IMR-90 (cell line): ENCODE data around the gene NFAT5.

Experiments
- BHLHE40 ChIP-seq: fragments of 150-350 bp; IDR thresholded peaks from 2 replicates; pipeline ENCODE4 v1.6.1; 2016; ENCODE audit warnings: mild to moderate bottlenecking, low read depth, low read length
- CHD1 ChIP-seq: IDR thresholded peaks from 2 replicates; pipeline ENCODE4 v1.6.1; 2012; ENCODE audit warnings: low read depth, low read length, improper control_type of control experiment
- FOS ChIP-seq: fragments of 150-350 bp; IDR thresholded peaks from 2 replicates; pipeline ENCODE4 v1.6.1; 2016; ENCODE audit warnings: low read depth, low read length
- MAFK ChIP-seq: IDR thresholded peaks from 2 replicates; pipeline ENCODE4 v1.6.1; 2012; ENCODE audit warnings: low read depth, low read length, improper control_type of control experiment
- MAZ ChIP-seq: IDR thresholded peaks from 2 replicates; pipeline ENCODE4 v1.6.1; 2012; ENCODE audit warnings: low read depth, mild to moderate bottlenecking, low read length, improper control_type of control experiment, moderate library complexity, borderline replicate concordance
- MXI1 ChIP-seq: IDR thresholded peaks from 2 replicates; pipeline ENCODE4 v1.6.1; 2012; ENCODE audit warnings: low read depth, mild to moderate bottlenecking, low read length, moderate library complexity, borderline replicate concordance
- NFE2L2 ChIP-seq: fragments of 150-350 bp; IDR thresholded peaks from 2 replicates; pipeline ENCODE4 v1.6.1; 2016; ENCODE audit warnings: low read depth, mild to moderate bottlenecking, low read length
- POLR2A ChIP-seq: IDR thresholded peaks from 2 replicates; pipeline ENCODE4 v1.6.1; 2012; ENCODE audit warnings: mild to moderate bottlenecking, low read depth, low read length
- RAD21 ChIP-seq: IDR thresholded peaks from 2 replicates; pipeline ENCODE4 v1.6.1; 2012; ENCODE audit warnings: low read length, improper control_type of control experiment
- RCOR1 ChIP-seq: IDR thresholded peaks from 2 replicates; pipeline ENCODE4 v1.6.1; 2012; ENCODE audit warnings: mild to moderate bottlenecking, low read length, improper control_type of control experiment; ENCODE audit not compliant: insufficient replicate concordance
- SMC3 ChIP-seq: fragments of 150-350 bp; IDR thresholded peaks from 2 replicates; pipeline ENCODE4 v1.6.1; 2016; ENCODE audit warnings: low read depth, mild to moderate bottlenecking, antibody characterized with exemption, low read length, moderate library complexity
- TF ChIP-seq, protein P1 (sequence below): conservative IDR thresholded peaks from 2 replicates; pipeline ENCODE4 v1.5.1; 2012; ENCODE audit warnings: mild to moderate bottlenecking, low read depth, low read length, improper control_type of control experiment
- TF ChIP-seq, protein P2 (sequence below): fragments of 150-350 bp; IDR thresholded peaks from 2 replicates; pipeline ENCODE4 v1.6.1; 2017; ENCODE audit warnings: mild to moderate bottlenecking, antibody characterized with exemption, low read length, low read depth
- TF ChIP-seq, protein P3 (sequence below): fragments of 150-350 bp; IDR thresholded peaks from 2 replicates; pipeline ENCODE4 v1.6.1; 2016; ENCODE audit warnings: low read depth, mild to moderate bottlenecking, low read length, moderate library complexity, borderline replicate concordance

DNA sequence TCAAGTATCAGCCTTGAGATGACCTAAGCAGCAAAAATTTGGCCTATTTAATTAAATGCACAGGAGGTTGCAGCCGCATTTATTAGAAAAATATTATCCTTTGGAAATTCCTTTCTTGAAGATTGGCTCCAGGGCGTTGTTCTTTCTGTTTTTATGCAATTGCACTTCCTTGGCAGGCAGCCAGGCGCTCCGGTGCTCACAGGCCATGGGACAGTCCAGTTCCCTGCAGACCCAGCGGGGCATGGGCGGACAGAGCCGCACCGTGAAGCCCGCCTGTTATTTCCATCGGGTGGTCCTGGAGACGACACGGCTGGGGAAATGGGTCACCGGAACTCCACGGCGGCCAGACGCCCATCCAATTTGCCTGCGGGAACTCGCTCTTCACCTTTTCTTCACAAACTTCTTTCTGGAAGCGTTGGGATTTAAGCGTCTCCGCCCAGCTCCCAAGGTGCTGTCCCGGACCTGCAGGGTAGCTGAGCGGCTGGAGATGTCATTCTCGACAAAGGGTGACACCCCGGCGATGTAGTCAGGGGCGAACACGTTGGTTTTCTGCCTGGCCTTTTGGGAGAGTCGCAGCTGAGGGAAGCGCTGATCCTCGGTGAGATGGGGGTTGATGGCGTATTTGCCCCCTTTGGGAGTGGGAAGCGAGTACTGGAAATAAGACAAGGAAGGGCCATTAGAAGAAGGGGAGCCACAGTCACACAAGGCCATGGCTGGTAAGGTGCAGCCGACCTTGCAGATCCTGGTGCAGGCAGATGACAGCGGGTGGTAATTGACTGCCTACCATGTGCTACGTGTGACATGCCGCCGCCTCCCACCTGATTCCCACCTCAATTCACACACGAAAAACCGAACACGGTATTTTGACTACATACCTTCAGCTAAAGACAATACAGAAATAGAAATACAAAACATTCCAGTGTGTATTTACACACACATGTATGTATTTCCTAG, 176.5 kb downstream of the NFAT5 start:
- TF ChIP-seq, protein P1, sequence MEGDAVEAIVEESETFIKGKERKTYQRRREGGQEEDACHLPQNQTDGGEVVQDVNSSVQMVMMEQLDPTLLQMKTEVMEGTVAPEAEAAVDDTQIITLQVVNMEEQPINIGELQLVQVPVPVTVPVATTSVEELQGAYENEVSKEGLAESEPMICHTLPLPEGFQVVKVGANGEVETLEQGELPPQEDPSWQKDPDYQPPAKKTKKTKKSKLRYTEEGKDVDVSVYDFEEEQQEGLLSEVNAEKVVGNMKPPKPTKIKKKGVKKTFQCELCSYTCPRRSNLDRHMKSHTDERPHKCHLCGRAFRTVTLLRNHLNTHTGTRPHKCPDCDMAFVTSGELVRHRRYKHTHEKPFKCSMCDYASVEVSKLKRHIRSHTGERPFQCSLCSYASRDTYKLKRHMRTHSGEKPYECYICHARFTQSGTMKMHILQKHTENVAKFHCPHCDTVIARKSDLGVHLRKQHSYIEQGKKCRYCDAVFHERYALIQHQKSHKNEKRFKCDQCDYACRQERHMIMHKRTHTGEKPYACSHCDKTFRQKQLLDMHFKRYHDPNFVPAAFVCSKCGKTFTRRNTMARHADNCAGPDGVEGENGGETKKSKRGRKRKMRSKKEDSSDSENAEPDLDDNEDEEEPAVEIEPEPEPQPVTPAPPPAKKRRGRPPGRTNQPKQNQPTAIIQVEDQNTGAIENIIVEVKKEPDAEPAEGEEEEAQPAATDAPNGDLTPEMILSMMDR: no peak
- TF ChIP-seq SMC3 (no peak), BHLHE40 (no peak), NFE2L2 (no peak), FOS (no peak), RCOR1 (no peak), MAFK (no peak), CHD1 (no peak), RAD21 (no peak), POLR2A (no peak), MXI1 (no peak), MAZ (no peak)
- TF ChIP-seq, protein P2, sequence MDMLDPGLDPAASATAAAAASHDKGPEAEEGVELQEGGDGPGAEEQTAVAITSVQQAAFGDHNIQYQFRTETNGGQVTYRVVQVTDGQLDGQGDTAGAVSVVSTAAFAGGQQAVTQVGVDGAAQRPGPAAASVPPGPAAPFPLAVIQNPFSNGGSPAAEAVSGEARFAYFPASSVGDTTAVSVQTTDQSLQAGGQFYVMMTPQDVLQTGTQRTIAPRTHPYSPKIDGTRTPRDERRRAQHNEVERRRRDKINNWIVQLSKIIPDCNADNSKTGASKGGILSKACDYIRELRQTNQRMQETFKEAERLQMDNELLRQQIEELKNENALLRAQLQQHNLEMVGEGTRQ: no peak
- TF ChIP-seq, protein P3, sequence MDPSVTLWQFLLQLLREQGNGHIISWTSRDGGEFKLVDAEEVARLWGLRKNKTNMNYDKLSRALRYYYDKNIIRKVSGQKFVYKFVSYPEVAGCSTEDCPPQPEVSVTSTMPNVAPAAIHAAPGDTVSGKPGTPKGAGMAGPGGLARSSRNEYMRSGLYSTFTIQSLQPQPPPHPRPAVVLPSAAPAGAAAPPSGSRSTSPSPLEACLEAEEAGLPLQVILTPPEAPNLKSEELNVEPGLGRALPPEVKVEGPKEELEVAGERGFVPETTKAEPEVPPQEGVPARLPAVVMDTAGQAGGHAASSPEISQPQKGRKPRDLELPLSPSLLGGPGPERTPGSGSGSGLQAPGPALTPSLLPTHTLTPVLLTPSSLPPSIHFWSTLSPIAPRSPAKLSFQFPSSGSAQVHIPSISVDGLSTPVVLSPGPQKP: no peak
